CD4-positive, alpha-beta T cell treated with Interleukin-21 for 1 hour (primary cell): ENCODE results near the gene C1QB.

Experiments
- DNase-seq: peaks from one replicate; pipeline ENCODE4 v3.0.0-alpha.2; 2020

C1QB gene

GRCh38 chr1:22636353-22636752 lies 16.7 kb upstream of the C1QB start, which contains the start of gene C1QA:
Gene C1QA, plus strand, starts transcription at chr1:22636628. Its CDS starts 989 bp downstream, at chr1:22637617.
- no peak for DNase-seq

- DNase-seq, result no peak
Observed at GRCh38 chr1:22636927-22637326, 16.1 kb upstream of the C1QB start.

- no peak for DNase-seq
Observed at GRCh38 chr1:22637907-22638445, 15.1 kb upstream of the C1QB start.

- no peak for DNase-seq
Observed at GRCh38 chr1:22638476-22639234, 14.4 kb upstream of the C1QB start.

- DNase-seq, result no peak
Observed at GRCh38 chr1:22639286-22639685, 13.8 kb upstream of the C1QB start.

- no peak for DNase-seq
Observed at GRCh38 chr1:22641247-22641646, 11.8 kb upstream of the C1QB start.

- peak; percentile 56 for DNase-seq
Observed at GRCh38 chr1:22641906-22642636, 11.0 kb upstream of the C1QB start.

- no peak for DNase-seq
Observed at GRCh38 chr1:22643381-22643780, 9.7 kb upstream of the C1QB start, which contains the start of gene C1QC. Gene C1QC, plus strand, starts transcription at chr1:22643633. Its CDS starts 391 bp downstream, at chr1:22644024.

GRCh38 chr1:22643928-22644327 lies 9.1 kb upstream of the C1QB start:
- DNase-seq, result no peak

- no peak for DNase-seq
Observed at GRCh38 chr1:22645931-22646330, 7.1 kb upstream of the C1QB start.

GRCh38 chr1:22646384-22646783 lies 6.7 kb upstream of the C1QB start:
- DNase-seq, result no peak

GRCh38 chr1:22650089-22650693 lies 2.8 kb upstream of the C1QB start:
- no peak for DNase-seq

- DNase-seq, result no peak
Observed at GRCh38 chr1:22651941-22652856, 837 bp upstream of the C1QB start.

GRCh38 chr1:22654692-22655091 lies 1.7 kb downstream of the C1QB start:
- no peak for DNase-seq

GRCh38 chr1:22658385-22659163 lies 5.5 kb downstream of the C1QB start:
- DNase-seq, result no peak

GRCh38 chr1:22660716-22661241 lies 7.7 kb downstream of the C1QB start:
- no peak for DNase-seq

- no peak for DNase-seq
Observed at GRCh38 chr1:22661880-22662279, 8.8 kb downstream of the C1QB start.

GRCh38 chr1:22662318-22662717 lies 9.3 kb downstream of the C1QB start:
- no peak for DNase-seq

GRCh38 chr1:22662986-22663408 lies 10.0 kb downstream of the C1QB start:
- no peak for DNase-seq

- DNase-seq, result no peak
Observed at GRCh38 chr1:22665752-22666151, 12.7 kb downstream of the C1QB start.

GRCh38 chr1:22666412-22666811 lies 13.4 kb downstream of the C1QB start:
- no peak for DNase-seq
